Activated gamma-delta T cell treated with Interleukin-2 at 50 U/mL for 16 hours (primary cell): ENCODE results near the gene SH2D6.
"Not testable (repeated sequence)": the region's sequence is repeated elsewhere in the genome, so short reads cannot be mapped to it uniquely, and the experiment has no call there.

Experiments
- DNase-seq: peaks from one replicate; pipeline ENCODE4 v3.0.0-alpha.2; 2020

The SH2D6 gene

GRCh38 chr2:85475799-85476490, 57.4 kb downstream of the SH2D6 start:
- DNase-seq, result no peak

- DNase-seq, result no peak
Observed at GRCh38 chr2:85476624-85477023, 58.1 kb downstream of the SH2D6 start.

DNA sequence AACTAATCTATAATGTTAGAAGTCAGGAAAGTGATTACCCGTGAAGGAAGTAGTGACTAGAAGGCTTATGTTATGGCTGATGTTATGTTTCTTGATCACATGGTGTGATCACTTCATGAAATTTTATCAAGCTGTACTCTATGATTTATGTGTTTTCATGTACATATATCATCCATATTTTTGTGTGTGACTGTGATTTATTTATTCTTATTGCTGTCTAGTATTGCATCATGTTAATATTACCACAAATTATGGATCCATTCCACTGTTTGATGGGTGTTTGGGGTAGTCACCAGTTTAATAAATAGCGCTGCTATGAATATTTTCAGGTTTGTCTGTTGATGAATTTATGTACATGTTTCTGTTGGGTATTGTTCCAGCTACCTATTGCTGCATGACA, 59.4 kb downstream of the SH2D6 start:
- no peak for DNase-seq

GRCh38 chr2:85481818-85482777, 63.6 kb downstream of the SH2D6 start:
- no peak for DNase-seq

DNA sequence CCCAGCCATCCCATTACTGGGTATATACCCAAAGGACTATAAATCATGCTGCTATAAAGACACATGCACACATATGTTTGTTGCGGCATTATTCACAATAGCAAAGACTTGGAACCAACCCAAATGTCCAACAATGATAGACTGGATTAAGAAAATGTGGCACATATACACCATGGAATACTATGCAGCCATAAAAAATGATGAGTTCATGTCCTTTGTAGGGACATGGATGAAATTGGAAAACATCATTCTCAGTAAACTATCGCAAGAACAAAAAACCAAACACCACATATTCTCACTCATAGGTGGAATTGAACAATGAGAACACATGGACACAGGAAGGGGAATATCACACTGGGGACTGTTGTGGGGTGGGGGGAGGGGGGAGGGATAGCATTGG, 66.1 kb downstream of the SH2D6 start:
- DNase-seq, result not testable (repeated sequence)

DNA sequence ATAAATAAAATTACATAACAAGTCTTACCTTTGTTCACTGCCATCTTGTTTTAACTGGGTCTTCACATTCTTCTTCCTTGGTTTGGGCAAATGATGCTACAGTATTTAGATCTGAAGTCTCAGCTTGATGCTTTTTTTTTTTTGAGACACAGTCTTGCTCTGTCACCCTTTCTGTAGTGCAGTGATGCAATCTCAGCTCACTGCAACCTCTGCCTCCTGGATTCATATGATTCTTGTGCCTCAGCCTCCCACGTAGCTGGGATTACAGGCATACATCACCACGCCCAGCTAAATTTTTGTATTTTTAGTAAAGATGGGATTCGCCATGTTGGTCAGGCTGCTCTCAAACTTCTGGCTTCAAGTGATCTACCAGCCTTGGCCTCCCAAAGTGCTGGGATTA, 67.3 kb downstream of the SH2D6 start:
- no peak for DNase-seq
